B cell (primary cell): ENCODE data around the gene L3HYPDH. TPM values are rescaled to one million over a fixed set of nuclear protein-coding genes. Genes with fewer than 3 reads are reported as not detected.

Experiments
- ATAC-seq: fragments of 200-7000 bp; cut with Tn5 transposase; one replicate; pipeline ENCODE4 v1.10.0; 2021; ENCODE audit warnings: low read depth, mild to moderate bottlenecking, moderate number of reproducible peaks, moderate library complexity
- CTCF ChIA-PET: fragments of 350-600 bp; sonication (Branson Sonifier 250); formaldehyde crosslinking; loops from one replicate; lab custom pipeline; 2021; ENCODE audit warnings: antibody characterized with exemption, inconsistent platforms; lab: Charles Lee
- POLR2A ChIA-PET: fragments of 350-600 bp; sonication (Branson Sonifier 250); formaldehyde crosslinking; loops from one replicate; lab custom pipeline; 2021; ENCODE audit warnings: antibody characterized with exemption; lab: Charles Lee
- DNase-seq: peaks from one replicate; pipeline ENCODE4 v3.0.0; 2013
- H2AFZ ChIP-seq: 2 replicates; pipeline ENCODE4 v1.6.1; 2012; ENCODE audit warnings: mild to moderate bottlenecking, low read depth, low read length; ENCODE audit not compliant: insufficient read depth, poor library complexity, severe bottlenecking
- H3K27ac ChIP-seq, 2 donors: 1 replicate in 1 of 2; 2 replicates in 1 of 2; pipeline ENCODE4 v1.5.1; 2012 to 2013; ENCODE audit warnings: low read length in 2 of 2, mild to moderate bottlenecking in 2 of 2, moderate library complexity in 1 of 2
- H3K27me3 ChIP-seq, 4 experiments: fragments of 200-600 bp in 1 of 4; sonication (generic) in 1 of 4; replicated peaks in 1 of 4; 1 replicate in 2 of 4; 2 replicates in 2 of 4; pipeline versions ENCODE4 v1.6.1 to v1.7.0; 2013 to 2016; ENCODE audit warnings: low read length in 3 of 4, mild to moderate bottlenecking in 2 of 4, mixed read lengths in 1 of 4, moderate library complexity in 1 of 4; ENCODE audit not compliant: insufficient read depth in 4 of 4, control insufficient read depth in 3 of 4; ENCODE audit errors: control extremely low read depth in 1 of 4
- H3K36me3 ChIP-seq, 2 experiments: replicated peaks in 1 of 2; 1 replicate in 1 of 2; 2 replicates in 1 of 2; pipeline versions ENCODE4 v1.6.1 to v1.7.1; 2013; ENCODE audit warnings: low read length in 1 of 2; ENCODE audit not compliant: insufficient read depth in 2 of 2, control insufficient read depth in 1 of 2; ENCODE audit errors: control extremely low read depth in 1 of 2, extremely low read depth in 1 of 2
- H3K4me1 ChIP-seq, 2 donors: fragments of 200-600 bp in 1 of 2; sonication (generic) in 1 of 2; 1 replicate in 1 of 2; 2 replicates in 1 of 2; pipeline versions ENCODE4 v1.5.1 to v1.6.1; 2013 to 2017; ENCODE audit warnings: low read length in 2 of 2; ENCODE audit not compliant: control insufficient read depth in 2 of 2, insufficient read depth in 2 of 2
- H3K4me2 ChIP-seq: replicated peaks from 2 replicates; pipeline ENCODE3; 2012; ENCODE audit warnings: mild to moderate bottlenecking, low read depth, low read length; ENCODE audit not compliant: poor library complexity, severe bottlenecking
- H3K4me3 ChIP-seq, 5 experiments: fragments of 200-600 bp in 1 of 5; sonication (generic) in 1 of 5; 1 replicate in 3 of 5; 2 replicates in 2 of 5; pipeline versions ENCODE4 v1.5.1 to v1.7.0; 2011 to 2016; ENCODE audit warnings: low read length in 4 of 5, mild to moderate bottlenecking in 4 of 5, low read depth in 2 of 5, control low read depth in 1 of 5, moderate library complexity in 1 of 5; ENCODE audit not compliant: insufficient read depth in 1 of 5; ENCODE audit errors: control extremely low read depth in 1 of 5, extremely low read depth in 1 of 5
- H3K79me2 ChIP-seq: fragments of 200-600 bp; sonication (generic); one replicate; pipeline ENCODE4 v1.6.0; 2016; ENCODE audit warnings: low read length; ENCODE audit not compliant: control insufficient read depth, insufficient read depth
- H3K9ac ChIP-seq: fragments of 200-600 bp; sonication (generic); 2 replicates; pipeline ENCODE4 v1.6.1; 2017; ENCODE audit warnings: mild to moderate bottlenecking, low read length, moderate library complexity
- H3K9me3 ChIP-seq, 3 donors: one replicate each; pipeline versions ENCODE4 v1.6.1 to v1.7.1; 2013; ENCODE audit warnings: low read length in 2 of 3; ENCODE audit not compliant: control insufficient read depth in 2 of 3, insufficient read depth in 1 of 3; ENCODE audit errors: control extremely low read depth in 1 of 3
- H4K20me1 ChIP-seq: 2 replicates; pipeline ENCODE4 v1.6.0; 2012; ENCODE audit warnings: mild to moderate bottlenecking, low read length; ENCODE audit not compliant: insufficient read depth, control insufficient read depth, poor library complexity, severe bottlenecking
- H3K27ac Mint-ChIP-seq: one replicate; pipeline ENCODE4 v1.8.0; 2021; ENCODE audit warnings: mixed read lengths
- H3K27me3 Mint-ChIP-seq: one replicate; pipeline ENCODE4 v1.8.0; 2021; ENCODE audit warnings: mixed read lengths
- H3K4me1 Mint-ChIP-seq: one replicate; pipeline ENCODE4 v1.8.0; 2021; ENCODE audit warnings: mixed read lengths
- H3K4me3 Mint-ChIP-seq: one replicate; pipeline ENCODE4 v1.8.0; 2021; ENCODE audit warnings: mixed read lengths
- H3K9me3 Mint-ChIP-seq: one replicate; pipeline ENCODE4 v1.8.0; 2022; ENCODE audit warnings: mixed read lengths; ENCODE audit not compliant: insufficient read depth
- EZH2 ChIP-seq: IDR thresholded peaks from 2 replicates; pipeline ENCODE4 v1.6.1; 2012; ENCODE audit warnings: borderline replicate concordance, low read depth, mild to moderate bottlenecking, moderate library complexity, low read length; ENCODE audit not compliant: insufficient read depth, poor library complexity, severe bottlenecking
- WGBS: methylation state at CpG from one replicate; pipeline ENCODE4 v1.1.5; 2013; ENCODE audit warnings: missing lambda C conversion rate; ENCODE audit not compliant: insufficient coverage; 5-methylcytosine and 5-hydroxymethylcytosine counted together
- intact Hi-C: fragments of 100-400 bp; cut with micrococcal nuclease; formaldehyde crosslinking; loops from one replicate; pipeline ENCODE4 v1.10.0; 2022
- polyA plus RNA-seq: library from polyadenylated mRNA; depleted of rRNA; stranded (reverse); fragments of >200 nt; gene quantifications from 2 replicates; pipeline ENCODE4 v1.2.3, GENCODE V29; 2012
- total RNA-seq, 2 donors: library from RNA; stranded (reverse); fragments of 120-200 nt in 1 of 2; gene quantifications; 1 replicate in 1 of 2; 2 replicates in 1 of 2; pipeline versions ENCODE4 v1.2.3 to v1.2.4, GENCODE V29; 2013 to 2022
- TF ChIP-seq, protein P1 (sequence below): fragments of 200-600 bp; IDR thresholded peaks from one replicate; pipeline ENCODE4 v1.8.0; 2022; ENCODE audit warnings: antibody characterized with exemption, mild to moderate bottlenecking

Gene L3HYPDH
- total and polyA plus RNA-seq, 2 donors (not counting 1 experiment from before 2014, with no cell fraction given), result 74.5 to 126 TPM

DNA sequence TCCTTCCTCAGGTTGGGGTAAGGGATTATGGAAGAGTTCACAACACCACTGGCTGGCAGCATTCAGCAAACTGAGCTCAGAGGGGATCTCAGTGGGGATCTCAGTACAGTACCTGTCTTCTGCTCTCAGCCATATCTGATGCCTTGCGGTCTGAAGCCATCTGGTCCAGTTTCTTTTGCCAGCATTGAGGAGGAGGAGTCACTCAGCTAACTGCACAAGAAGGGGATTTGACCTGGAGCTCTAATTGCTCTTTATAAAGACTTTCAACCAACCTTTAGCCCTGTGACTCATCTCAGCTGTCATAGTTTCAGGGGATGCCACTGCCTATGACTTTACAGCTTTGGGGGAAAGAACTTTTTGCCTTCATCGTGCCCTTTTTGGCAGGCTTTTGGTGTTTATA lies 45.0 kb upstream of the L3HYPDH start:
- no peaks in the 10 kb centered on the region for H3K9me3 ChIP-seq
- Mint-ChIP-seq H3K4me3 (no peak overlapping the region), H3K27ac (no peak overlapping the region), H3K4me1 (no peaks in the 10 kb centered on the region), H3K9me3 (peaks cover 2% of the 10 kb centered on the region), H3K27me3 (peaks cover 13% of the 10 kb centered on the region)
- H3K9ac ChIP-seq, result no peak overlapping the region
- no peak overlapping the region for H3K4me3 ChIP-seq
- no peak for DNase-seq
- no peaks in the 10 kb centered on the region for H3K4me1 ChIP-seq
- no peaks in the 10 kb centered on the region for H4K20me1 ChIP-seq
- no peaks in the 10 kb centered on the region for H3K79me2 ChIP-seq
- peaks cover 0 to 6% (median 3%) of the 10 kb centered on the region in 4 experiments for H3K27me3 ChIP-seq
- intact Hi-C loops, result no loop called here
- ChIA-PET POLR2A (no interaction called here), CTCF (no interaction called here)
- no peak for ATAC-seq
- TF ChIP-seq, protein P1, sequence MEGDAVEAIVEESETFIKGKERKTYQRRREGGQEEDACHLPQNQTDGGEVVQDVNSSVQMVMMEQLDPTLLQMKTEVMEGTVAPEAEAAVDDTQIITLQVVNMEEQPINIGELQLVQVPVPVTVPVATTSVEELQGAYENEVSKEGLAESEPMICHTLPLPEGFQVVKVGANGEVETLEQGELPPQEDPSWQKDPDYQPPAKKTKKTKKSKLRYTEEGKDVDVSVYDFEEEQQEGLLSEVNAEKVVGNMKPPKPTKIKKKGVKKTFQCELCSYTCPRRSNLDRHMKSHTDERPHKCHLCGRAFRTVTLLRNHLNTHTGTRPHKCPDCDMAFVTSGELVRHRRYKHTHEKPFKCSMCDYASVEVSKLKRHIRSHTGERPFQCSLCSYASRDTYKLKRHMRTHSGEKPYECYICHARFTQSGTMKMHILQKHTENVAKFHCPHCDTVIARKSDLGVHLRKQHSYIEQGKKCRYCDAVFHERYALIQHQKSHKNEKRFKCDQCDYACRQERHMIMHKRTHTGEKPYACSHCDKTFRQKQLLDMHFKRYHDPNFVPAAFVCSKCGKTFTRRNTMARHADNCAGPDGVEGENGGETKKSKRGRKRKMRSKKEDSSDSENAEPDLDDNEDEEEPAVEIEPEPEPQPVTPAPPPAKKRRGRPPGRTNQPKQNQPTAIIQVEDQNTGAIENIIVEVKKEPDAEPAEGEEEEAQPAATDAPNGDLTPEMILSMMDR, result no peak
- no peak for TF ChIP-seq EZH2
- no CpG with 5 or more reads among the region's 2 CpGs for WGBS
- H3K4me2 ChIP-seq, result no peak overlapping the region
- H3K27ac ChIP-seq, result no peak overlapping the region
- no peaks in the 10 kb centered on the region for H3K36me3 ChIP-seq
- no peak overlapping the region for H2AFZ ChIP-seq

DNA sequence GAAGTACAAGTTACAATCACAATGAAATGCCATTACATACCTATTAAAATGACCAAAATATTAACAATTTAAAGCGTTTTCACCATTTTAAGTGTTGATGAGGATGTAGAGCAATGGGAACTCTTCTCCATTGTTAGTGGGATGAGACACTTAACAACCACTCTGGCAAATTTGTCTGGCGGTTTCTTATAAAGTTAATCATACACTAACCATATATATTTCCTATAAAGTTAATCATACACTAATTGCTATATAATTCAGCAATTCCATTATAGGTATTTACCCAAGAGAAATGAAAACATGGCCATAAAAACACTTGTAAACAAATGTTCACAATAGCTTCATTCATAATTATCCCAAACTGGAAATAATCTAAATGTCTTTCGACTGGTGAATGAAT lies 36.0 kb upstream of the L3HYPDH start:
- no peak overlapping the region for H2AFZ ChIP-seq
- ChIA-PET CTCF (no interaction called here), POLR2A (no interaction called here)
- Mint-ChIP-seq H3K4me1 (no peaks in the 10 kb centered on the region), H3K27ac (no peak overlapping the region), H3K27me3 (no peaks in the 10 kb centered on the region), H3K4me3 (no peak overlapping the region), H3K9me3 (no peaks in the 10 kb centered on the region)
- no peak overlapping the region for H3K9ac ChIP-seq
- no peak overlapping the region for H3K4me2 ChIP-seq
- no peak overlapping the region for H3K27ac ChIP-seq
- DNase-seq (no peak), ATAC-seq (no peak)
- no peaks in the 10 kb centered on the region for H4K20me1 ChIP-seq
- intact Hi-C loops, result no loop called here
- H3K9me3 ChIP-seq, result no peaks in the 10 kb centered on the region
- H3K79me2 ChIP-seq, result no peaks in the 10 kb centered on the region
- no peaks in the 10 kb centered on the region for H3K36me3 ChIP-seq
- H3K4me3 ChIP-seq, result no peak overlapping the region
- H3K27me3 ChIP-seq, result peaks cover 0 to 3% (median 0%) of the 10 kb centered on the region in 4 experiments
- H3K4me1 ChIP-seq, result no peaks in the 10 kb centered on the region
- WGBS, result no CpG with 5 or more reads among the region's 3 CpGs
- TF ChIP-seq EZH2, result no peak
- TF ChIP-seq, protein P1, result no peak
